ENCODE measurements around the gene NR1H4. TPM values are rescaled to one million over a fixed set of nuclear protein-coding genes. Genes with fewer than 3 reads are reported as not detected.
A peak's percentile ranks its signal among the peaks of the same experiment; 100 is the strongest.
"Not testable (repeated sequence)": the region's sequence is repeated elsewhere in the genome, so short reads cannot be mapped to it uniquely, and the experiment has no call there.

The NR1H4 gene
- total RNA-seq, 1 donor = under 0.01 TPM

- no peak for DNase-seq (ENCODE audit: low read depth)
- TF ChIP-seq CTCF (IDR thresholded peaks at IDR 0.05; ENCODE audit: insufficient read depth, low read depth, low read length) = no peak
Measured at GRCh38 chr12:100579844-100580243, 106.2 kb downstream of the NR1H4 start.

GRCh38 chr12:100584256-100584655 is 110.6 kb downstream of the NR1H4 start:
- no peak overlapping the region for H3K4me3 ChIP-seq (ENCODE audit: low read depth, low read length)
- DNase-seq (ENCODE audit: low read depth) = no peak
- no peak for TF ChIP-seq CTCF (IDR thresholded peaks at IDR 0.05; ENCODE audit: insufficient read depth, low read depth, low read length)

More at GRCh38 chr12:100579844-100580243, 106.2 kb downstream of the NR1H4 start:
- no peak overlapping the region for H3K4me3 ChIP-seq (ENCODE audit: low read depth, low read length)

DNA sequence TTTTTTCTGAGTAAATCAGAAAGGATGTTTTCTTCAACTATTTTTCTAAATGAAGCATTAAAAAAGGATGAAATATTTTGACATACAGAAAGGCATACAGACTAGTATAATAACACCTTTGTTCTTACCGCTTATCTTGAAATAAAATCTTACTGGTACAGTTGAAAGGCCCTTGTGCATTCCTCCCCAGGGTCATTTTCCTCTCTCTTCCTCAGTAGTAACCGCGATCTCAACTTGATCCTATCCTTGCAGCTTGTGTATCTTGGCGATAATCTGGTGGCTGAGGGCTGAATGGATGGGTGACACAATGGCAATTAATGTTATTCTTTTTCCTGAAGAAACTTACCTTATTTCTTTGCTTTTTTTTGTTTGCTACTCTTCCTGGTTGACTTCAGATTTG is 118.3 kb downstream of the NR1H4 start:
- TF ChIP-seq CTCF (IDR thresholded peaks at IDR 0.05; ENCODE audit: insufficient read depth, low read depth, low read length) = no peak
- H3K4me3 ChIP-seq (ENCODE audit: low read depth, low read length) = no peak overlapping the region
- DNase-seq (ENCODE audit: low read depth) = no peak

GRCh38 chr12:100593490-100593889 is 119.8 kb downstream of the NR1H4 start:
- peak; percentile 20 for DNase-seq (ENCODE audit: low read depth)
- TF ChIP-seq CTCF (IDR thresholded peaks at IDR 0.05; ENCODE audit: insufficient read depth, low read depth, low read length) = no peak
- H3K4me3 ChIP-seq (ENCODE audit: low read depth, low read length) = peak overlapping the region; percentile 41

DNA sequence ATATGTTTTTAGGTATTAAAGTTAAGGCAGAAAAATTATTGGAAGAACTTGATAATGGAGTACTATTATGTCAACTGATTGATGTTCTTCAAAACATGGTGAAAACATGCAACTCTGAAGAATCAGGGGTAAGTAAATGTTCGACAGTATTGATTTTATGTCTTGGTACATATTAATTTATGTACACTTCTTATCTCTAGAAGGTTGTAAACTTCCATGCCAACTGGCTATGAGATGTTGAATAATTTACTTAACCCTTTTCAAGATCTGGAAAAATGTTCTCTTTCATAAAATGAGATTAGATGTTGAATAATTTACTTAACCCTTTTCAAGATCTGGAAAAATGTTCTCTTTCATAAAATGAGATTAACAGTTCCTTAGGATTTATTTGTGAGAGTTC is 128.0 kb downstream of the NR1H4 start:
- TF ChIP-seq CTCF (IDR thresholded peaks at IDR 0.05; ENCODE audit: insufficient read depth, low read depth, low read length) = no peak
- no peak overlapping the region for H3K4me3 ChIP-seq (ENCODE audit: low read depth, low read length)

DNA sequence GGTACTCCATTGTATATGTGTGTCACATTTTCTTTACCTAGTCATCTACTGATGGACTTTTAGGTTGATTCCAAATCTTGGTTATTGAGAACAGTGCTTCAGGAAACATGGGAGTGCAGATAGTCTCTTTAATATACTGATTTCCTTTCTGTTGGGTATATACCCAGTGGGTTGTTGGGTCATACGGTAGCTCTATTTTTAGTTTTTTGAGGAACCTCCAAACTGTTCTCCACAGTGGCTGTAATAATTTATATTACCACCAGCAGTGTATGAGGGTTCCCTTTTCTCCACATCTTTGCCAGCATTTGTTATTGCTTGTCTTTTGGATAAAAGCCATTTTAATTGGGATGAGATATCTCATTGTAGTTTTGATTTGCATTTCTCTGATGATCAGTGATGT is 129.3 kb downstream of the NR1H4 start:
- not testable (repeated sequence) for H3K4me3 ChIP-seq (ENCODE audit: low read depth, low read length); DNase-seq (ENCODE audit: low read depth)

More for the DNA sequence above, 128.0 kb downstream of the NR1H4 start:
- DNase-seq (ENCODE audit: low read depth) = no peak

DNA sequence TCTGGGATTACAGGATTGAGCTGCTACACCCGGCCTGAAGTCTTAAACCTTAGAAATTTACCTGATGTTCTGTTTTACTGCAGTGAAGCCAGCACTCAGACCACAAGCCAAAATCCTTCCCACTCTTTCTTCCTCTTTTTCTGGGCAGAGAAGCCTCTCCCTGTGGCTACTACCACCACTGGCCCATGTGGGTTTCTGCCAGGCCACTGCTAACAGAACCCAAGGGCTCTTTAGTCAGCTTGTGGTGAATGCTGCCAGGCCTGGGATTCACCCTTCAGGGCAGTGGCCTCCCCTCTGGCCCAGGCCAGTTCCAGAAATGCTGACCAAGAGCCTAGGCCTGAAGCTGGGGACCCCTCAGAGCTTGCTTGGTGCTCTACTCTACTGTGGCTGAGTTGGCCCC is 135.1 kb downstream of the NR1H4 start:
- no peak overlapping the region for H3K4me3 ChIP-seq (ENCODE audit: low read depth, low read length)
- no peak for DNase-seq (ENCODE audit: low read depth)
- no peak for TF ChIP-seq CTCF (IDR thresholded peaks at IDR 0.05; ENCODE audit: insufficient read depth, low read depth, low read length)

Measured in fibroblast of villous mesenchyme (primary cell).